Esophagus squamous epithelium (tissue), 4 donors: Measurements from ENCODE around the gene A1BG.

Experiments used
- CTCF ChIP-seq, 6 experiments: fragments of 450-650 bp in 4 of 6; fragments of 200-600 bp in 2 of 6; sonication (generic) in 2 of 6; IDR thresholded peaks; one replicate each; pipeline ENCODE4 v1.5.1; 2016 to 2019; ENCODE audit warnings: antibody characterized with exemption in 6 of 6, mild to moderate bottlenecking in 4 of 6, moderate library complexity in 4 of 6
- POLR2A ChIP-seq, 4 donors: fragments of 450-650 bp; IDR thresholded peaks; one replicate each; pipeline ENCODE4 v1.6.1; 2017; ENCODE audit warnings: antibody characterized with exemption in 4 of 4, mild to moderate bottlenecking in 4 of 4, moderate library complexity in 3 of 4

- TF ChIP-seq POLR2A (IDR thresholded peaks at IDR 0.05) (no peak), CTCF (IDR thresholded peaks at IDR 0.05) (no peak)
Observed at GRCh38 chr19:58351990-58352755, 1.1 kb downstream of the A1BG start.
